GM12892 (cell line): ENCODE measurements around the gene MAGEF1.
"Not testable (repeated sequence)": the region's sequence is repeated elsewhere in the genome, so short reads cannot be mapped to it uniquely, and the experiment has no call there.

ENCODE experiments used
- POLR2A ChIP-seq: IDR thresholded peaks from 2 replicates; pipeline ENCODE4 v1.6.1; 2011; ENCODE audit warnings: low read depth, low read length, control low read depth
- TAF1 ChIP-seq: IDR thresholded peaks from 2 replicates; pipeline ENCODE4 v1.6.1; 2011; ENCODE audit warnings: low read depth, mild to moderate bottlenecking, control low read depth, low read length, borderline replicate concordance

DNA sequence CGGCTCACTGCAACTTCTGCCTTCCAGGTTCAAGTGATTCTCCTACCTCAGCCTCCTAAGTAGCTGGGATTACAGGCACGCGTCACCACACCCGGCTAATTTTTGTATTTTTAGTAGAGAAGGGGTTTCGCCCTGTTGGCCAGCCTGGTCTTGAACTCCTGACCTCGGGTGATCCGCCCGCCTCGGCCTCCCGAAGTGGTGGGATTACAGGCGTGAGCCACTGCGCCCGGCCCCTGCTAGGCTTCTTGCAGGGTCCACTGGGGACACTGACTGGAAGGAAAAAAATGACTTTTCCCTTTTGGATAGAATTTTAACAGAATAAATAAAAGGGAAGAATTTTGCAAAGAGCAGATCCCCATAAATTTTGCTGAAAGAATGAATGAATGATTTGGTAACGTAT lies 17.3 kb upstream of the MAGEF1 start:
- not testable (repeated sequence) for TF ChIP-seq TAF1, POLR2A
